HL-60/S4 treated with retinoic acid at 250 ng/mL for 4 days and 3 days (cell line): ENCODE data around the gene RBM33.

Source experiments
- in situ Hi-C: fragments of 300-500 bp; cut with MboI; formaldehyde crosslinking; loops from 2 replicates; pipeline ENCODE4 v1.7.0; 2022; ENCODE audit warnings: low sequenced_read_pairs

RBM33 gene

GRCh38 chr7:155764438-155764793 lies 120.0 kb downstream of the RBM33 start:
- in situ Hi-C loops = loop anchor here (25.0 kb wide), 2 partner anchors 377 to 577 kb away; no protein-coding TSS in a partner anchor

GRCh38 chr7:155765458-155765857 lies 121.0 kb downstream of the RBM33 start:
- in situ Hi-C loops = loop anchor here (25.0 kb wide), 2 partner anchors 378 to 578 kb away; no protein-coding TSS in a partner anchor

DNA sequence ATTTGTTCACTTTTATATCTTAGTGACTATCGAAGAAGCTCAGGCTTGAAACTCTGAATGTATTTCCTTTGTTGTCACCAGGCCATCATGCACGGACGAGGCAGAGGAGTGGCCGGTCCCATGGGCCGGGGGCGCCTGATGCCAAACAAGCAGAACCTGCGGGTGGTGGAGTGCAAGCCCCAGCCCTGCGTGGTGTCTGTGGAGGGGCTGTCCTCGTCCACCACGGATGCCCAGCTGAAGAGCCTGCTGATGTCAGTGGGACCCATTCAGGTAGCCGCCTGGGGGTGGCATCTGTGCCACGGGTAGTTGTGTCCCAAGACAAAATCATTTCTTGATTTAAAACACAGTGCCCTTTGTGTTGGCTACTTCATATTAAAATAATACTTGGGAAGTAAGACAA lies 121.9 kb downstream of the RBM33 start:
- in situ Hi-C loops = loop anchor here (25.0 kb wide), 2 partner anchors 379 to 579 kb away; no protein-coding TSS in a partner anchor

- in situ Hi-C loops = loop anchor here (25.0 kb wide), 2 partner anchors 380 to 580 kb away; no protein-coding TSS in a partner anchor
These were observed 122.8 kb downstream of the RBM33 start for GRCh38 chr7:155766966-155767916.

DNA sequence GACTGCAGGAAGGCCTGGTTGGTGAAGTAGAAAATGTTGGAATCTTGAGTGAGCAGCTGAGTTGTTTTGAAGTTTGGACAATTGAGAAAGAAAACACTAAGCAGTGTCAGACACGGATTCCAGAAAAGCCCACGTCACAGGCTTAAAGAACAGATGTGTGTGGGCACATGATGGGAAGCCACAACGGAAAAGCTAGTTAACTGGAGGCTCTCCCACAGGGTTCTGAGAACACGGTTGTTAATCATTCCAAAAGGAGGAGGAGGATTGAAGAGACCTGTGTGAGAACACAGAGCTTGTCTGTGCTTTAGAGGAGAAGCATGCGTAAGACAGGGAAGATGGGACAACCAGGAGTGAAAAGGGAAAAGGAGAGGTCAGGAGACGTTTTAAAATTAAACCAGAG lies 125.2 kb downstream of the RBM33 start:
- in situ Hi-C loops = loop anchor here (25.0 kb wide), 2 partner anchors 382 to 582 kb away; no protein-coding TSS in a partner anchor

- in situ Hi-C loops = loop anchor here (25.0 kb wide), 2 partner anchors 383 to 583 kb away; no protein-coding TSS in a partner anchor
These were observed 125.8 kb downstream of the RBM33 start for GRCh38 chr7:155770241-155770640.

- in situ Hi-C loops = loop anchor here (25.0 kb wide), 2 partner anchors 386 to 586 kb away; no protein-coding TSS in a partner anchor
These were observed 129.1 kb downstream of the RBM33 start for GRCh38 chr7:155773531-155773930.

DNA sequence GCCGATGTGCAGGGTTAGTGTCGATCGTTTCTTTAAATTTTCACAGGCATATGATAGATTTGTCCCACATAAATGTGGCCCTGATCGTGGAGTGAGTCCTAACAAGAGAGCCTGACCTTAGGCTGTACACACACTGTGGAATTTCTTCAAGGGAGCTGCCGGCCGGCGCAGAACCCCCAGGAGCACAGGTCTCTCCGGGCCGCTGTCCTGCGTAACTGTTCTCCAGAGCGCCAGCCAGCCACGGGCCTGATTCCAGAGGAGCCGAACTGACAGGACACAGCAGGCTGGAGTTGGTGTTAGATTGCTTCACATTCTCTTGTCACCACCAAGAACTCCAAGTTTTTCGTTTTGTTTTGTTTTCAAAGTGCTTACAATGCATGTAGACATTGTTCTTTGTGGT lies 130.5 kb downstream of the RBM33 start:
- in situ Hi-C loops = loop anchor here (25.0 kb wide), 2 partner anchors 388 to 588 kb away; no protein-coding TSS in a partner anchor

- in situ Hi-C loops = no loop called here
These were observed 131.2 kb downstream of the RBM33 start for GRCh38 chr7:155775691-155776090.

GRCh38 chr7:155776606-155777005 lies 132.1 kb downstream of the RBM33 start:
- in situ Hi-C loops = no loop called here

- in situ Hi-C loops = no loop called here
These were observed 133.9 kb downstream of the RBM33 start for GRCh38 chr7:155778349-155778748.

- in situ Hi-C loops = no loop called here
These were observed 136.4 kb downstream of the RBM33 start for GRCh38 chr7:155780884-155781283.

- in situ Hi-C loops = no loop called here
These were observed 137.0 kb downstream of the RBM33 start for GRCh38 chr7:155781433-155781832.

- in situ Hi-C loops = no loop called here
These were observed 138.0 kb downstream of the RBM33 start for GRCh38 chr7:155782466-155782865.

DNA sequence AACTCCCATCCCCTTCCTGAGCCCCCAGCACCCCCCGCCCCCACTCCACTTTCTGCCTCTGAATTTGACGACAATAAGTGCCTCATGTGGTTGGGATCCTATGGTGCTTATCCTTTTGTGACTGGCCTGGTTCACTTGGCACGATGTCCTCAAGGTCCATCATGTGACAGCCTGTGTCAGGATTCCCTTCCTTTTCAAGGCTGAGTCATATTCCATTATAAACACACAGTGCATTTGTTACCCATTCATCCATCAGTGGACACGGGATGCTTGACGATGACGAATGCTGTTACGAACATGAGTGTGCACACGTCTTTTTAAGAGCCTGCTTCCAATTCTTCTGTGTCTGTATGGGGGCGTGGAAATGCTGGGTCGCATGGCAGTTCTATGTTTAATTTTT lies 141.1 kb downstream of the RBM33 start:
- in situ Hi-C loops = no loop called here

GRCh38 chr7:155786491-155786890 lies 142.0 kb downstream of the RBM33 start:
- in situ Hi-C loops = no loop called here

- in situ Hi-C loops = no loop called here
These were observed 142.8 kb downstream of the RBM33 start for GRCh38 chr7:155787171-155787851.

- in situ Hi-C loops = no loop called here
These were observed 144.1 kb downstream of the RBM33 start for GRCh38 chr7:155788616-155789000.

GRCh38 chr7:155789001-155789725 lies 144.7 kb downstream of the RBM33 start:
- in situ Hi-C loops = no loop called here

- in situ Hi-C loops = no loop called here
These were observed 146.2 kb downstream of the RBM33 start for GRCh38 chr7:155790666-155791065.

DNA sequence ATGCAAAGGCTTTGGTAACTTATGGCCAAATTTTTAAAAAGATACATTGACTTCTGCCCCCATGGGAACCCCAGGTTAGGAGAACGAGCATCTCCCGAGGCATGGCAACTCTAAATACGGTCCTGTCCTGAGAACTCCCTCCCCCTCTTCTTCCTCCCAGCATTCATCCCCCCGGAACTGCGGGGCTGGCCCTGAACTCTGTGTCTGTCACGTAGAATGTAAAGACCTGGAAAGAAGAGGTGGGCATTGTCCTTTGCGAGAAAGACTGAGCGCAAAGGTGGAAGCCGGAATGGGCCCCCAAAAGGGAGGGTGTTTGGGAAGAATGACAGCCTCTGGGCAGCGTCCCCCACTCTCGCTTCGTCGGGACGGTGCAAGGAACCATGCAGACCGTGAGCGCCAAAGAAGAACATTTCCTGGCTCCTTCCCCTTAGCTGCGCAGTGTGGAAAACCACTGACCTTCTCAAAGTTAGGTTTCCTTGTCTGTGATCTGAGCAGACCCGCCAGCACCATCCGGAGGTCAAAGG lies 146.8 kb downstream of the RBM33 start:
- in situ Hi-C loops = no loop called here
